Measurements from ENCODE around the gene PRIMA1. TPM values are rescaled to one million over a fixed set of nuclear protein-coding genes. Genes with fewer than 3 reads are reported as not detected.

Gene PRIMA1
- total and polyA plus RNA-seq, 10 of the 15 experiments (the other 5 are each of a cell fraction or from before 2014, with no cell fraction given): not detected

- TF ChIP-seq TBL1XR1 (IDR thresholded peaks at IDR 0.05; ENCODE audit: low read depth, low read length) (no peak), STAT1 (conservative IDR thresholded peaks at IDR 0.05) (no peak), CUX1 (IDR thresholded peaks at IDR 0.05; ENCODE audit: insufficient replicate concordance, low read depth, low read length) (no peak), EGR1 (IDR thresholded peaks at IDR 0.05; ENCODE audit: borderline replicate concordance in 1 of 2, low read depth in 2 of 2, low read length in 2 of 2) (no peak)
These were observed 36.9 kb upstream of the PRIMA1 start (continued) for GRCh38 chr14:93825235-93825553.

- H3K4me1 ChIP-seq (ENCODE audit: control insufficient read depth, insufficient read depth, low read length): no peaks in the 10 kb centered on the region
- H3K36me3 ChIP-seq (ENCODE audit: control insufficient read depth in 2 of 2, insufficient read depth in 2 of 2, low read length in 1 of 2): no peaks in the 10 kb centered on the region
- ATAC-seq (no peak), DNase-seq (ENCODE audit: low read depth, low spot score) (no peak), FAIRE-seq (no peak)
- H3K27me3 ChIP-seq (replicated peaks in 1 of 2; ENCODE audit: control insufficient read depth in 2 of 2, insufficient read depth in 2 of 2, low read length in 1 of 2): peaks cover 0 to 1% of the 10 kb centered on the region in 2 experiments; a peak in 2 of 4 replicates
- no peaks in the 10 kb centered on the region for H3K9me3 ChIP-seq (replicated peaks; ENCODE audit: control insufficient read depth, insufficient read depth, low read length)
- no peak overlapping the region for H3K4me3 ChIP-seq
- no TSS peak for BruUV-seq (replicated peaks)
- H3K79me2 ChIP-seq (ENCODE audit: control insufficient read depth, insufficient read depth, low read length): no peaks in the 10 kb centered on the region
- SMC1A ChIA-PET (ENCODE audit: uncharacterized antibody, unreplicated experiment): no interaction called here
- H2AFZ ChIP-seq (ENCODE audit: control insufficient read depth, low read depth, low read length): no peak overlapping the region
- CTCF ChIA-PET: no interaction called here
- WGBS (ENCODE audit: insufficient coverage, insufficient replicate concordance, low lambda C conversion rate, missing lambda C conversion rate): 53% methylated on average over 19 of the region's 33 CpGs
- RAD21 ChIA-PET (ENCODE audit: unreplicated experiment): no interaction called here
- no peak overlapping the region for H3K9ac ChIP-seq (ENCODE audit: control insufficient read depth, insufficient read depth, low read length)
- in situ Hi-C loops (cut with MboI) (no loop called here), intact Hi-C loops (cut with micrococcal nuclease; ENCODE audit: unreplicated experiment) (no loop called here)
- no peak overlapping the region for H3K27ac ChIP-seq (ENCODE audit: control insufficient read depth, insufficient read depth)
- no peak overlapping the region for H3K4me2 ChIP-seq (ENCODE audit: control insufficient read depth, insufficient read depth)
- no peaks in the 10 kb centered on the region for H4K20me1 ChIP-seq (ENCODE audit: control insufficient read depth, insufficient read depth)
- POLR2A ChIA-PET: interaction anchor here (0.6 kb wide), 1 partner anchor 13 kb away, joined by 3 read pairs; no protein-coding TSS in a partner anchor
- TF ChIP-seq SMARCA5 (IDR thresholded peaks at IDR 0.05) (no peak), BCL3 (IDR thresholded peaks at IDR 0.05; ENCODE audit: borderline replicate concordance, insufficient read depth, low read depth, low read length, poor library complexity, severe bottlenecking) (no peak), ZNF622 (IDR thresholded peaks at IDR 0.05) (no peak), SKIL (IDR thresholded peaks at IDR 0.05; ENCODE audit: low read depth, poor library complexity, severe bottlenecking) (no peak), SMAD1 (IDR thresholded peaks at IDR 0.05; ENCODE audit: low read depth, partially characterized antibody) (no peak), SUPT20H (IDR thresholded peaks at IDR 0.05; ENCODE audit: borderline replicate concordance, control insufficient read depth, low read depth, low read length) (no peak)
These were observed 36.4 kb upstream of the PRIMA1 start for GRCh38 chr14:93824518-93825234.

Measured in GM12878 (cell line).